Astrocyte of the cerebellum (primary cell): ENCODE results near the gene ERAL1.

Experiments
- DNase-seq: peaks from one replicate; pipeline ENCODE4 v3.0.0-alpha.2; 2011; ENCODE audit warnings: low read depth
- H3K4me3 ChIP-seq: 2 replicates; pipeline ENCODE4 v1.5.1; 2011; ENCODE audit warnings: mild to moderate bottlenecking, low read depth, low read length, moderate library complexity
- CTCF ChIP-seq: IDR thresholded peaks from 2 replicates; pipeline ENCODE4 v1.5.1; 2012; ENCODE audit warnings: low read length, low read depth, moderate library complexity, mild to moderate bottlenecking; ENCODE audit errors: missing control alignments
- in situ Hi-C: cut with HindIII; loops from 2 replicates; pipeline ENCODE4 v1.10.0; 2017; ENCODE audit warnings: low sequenced_read_pairs

Gene ERAL1

GRCh38 chr17:28897769-28898526 is 43.1 kb downstream of the ERAL1 start:
- H3K4me3 ChIP-seq, result peak overlapping the region; percentile 76
- TF ChIP-seq CTCF, result no peak
- DNase-seq, result no peak
- in situ Hi-C loops, result no loop called here

- H3K4me3 ChIP-seq, result no peak overlapping the region
- no peak for DNase-seq
- in situ Hi-C loops, result no loop called here
- no peak for TF ChIP-seq CTCF
Measured at GRCh38 chr17:28898527-28898955, 43.7 kb downstream of the ERAL1 start.

GRCh38 chr17:28899212-28899815 is 44.5 kb downstream of the ERAL1 start:
- no peak for TF ChIP-seq CTCF
- DNase-seq, result no peak
- H3K4me3 ChIP-seq, result no peak overlapping the region
- in situ Hi-C loops, result no loop called here

- DNase-seq, result no peak
- in situ Hi-C loops, result no loop called here
- no peak for TF ChIP-seq CTCF
- H3K4me3 ChIP-seq, result no peak overlapping the region
Measured at GRCh38 chr17:28900986-28901726, 46.3 kb downstream of the ERAL1 start.

GRCh38 chr17:28901866-28902818 is 47.3 kb downstream of the ERAL1 start:
- no peak for DNase-seq
- in situ Hi-C loops, result no loop called here
- peak overlapping the region; percentile 44 for H3K4me3 ChIP-seq
- TF ChIP-seq CTCF, result no peak
